Natural killer cell (primary cell): Measurements from ENCODE around the gene TMEM245. TPM values are rescaled to one million over a fixed set of nuclear protein-coding genes. Genes with fewer than 3 reads are reported as not detected.
A peak's percentile ranks its signal among the peaks of the same experiment; 100 is the strongest.

Experiments used
- ATAC-seq, 3 donors: fragments of 150-1000 bp in 2 of 3; fragments of 200-7000 bp in 1 of 3; cut with Tn5 transposase; 1 replicate in 1 of 3; 2 replicates in 2 of 3; pipeline ENCODE4 v1.10.0; 2021; ENCODE audit warnings: mild to moderate bottlenecking in 2 of 3, moderate library complexity in 2 of 3
- DNase-seq, 2 donors: peaks; one replicate each; pipeline versions ENCODE4 v3.0.0 to v3.0.0-alpha.2; 2013 to 2021; ENCODE audit warnings: mixed read lengths in 1 of 2
- H3K27ac ChIP-seq: one replicate; pipeline ENCODE4 v1.5.1; 2013; ENCODE audit warnings: mild to moderate bottlenecking, low read length
- H3K27me3 ChIP-seq: one replicate; pipeline ENCODE4 v1.6.1; 2013; ENCODE audit warnings: low read length; ENCODE audit not compliant: control insufficient read depth, insufficient read depth
- H3K36me3 ChIP-seq: one replicate; pipeline ENCODE4 v1.6.1; 2013; ENCODE audit warnings: low read length; ENCODE audit not compliant: control insufficient read depth, insufficient read depth
- H3K4me1 ChIP-seq: one replicate; pipeline ENCODE4 v1.6.1; 2013; ENCODE audit warnings: low read length; ENCODE audit not compliant: control insufficient read depth, insufficient read depth
- H3K4me3 ChIP-seq: one replicate; pipeline ENCODE4 v1.5.1; 2013; ENCODE audit warnings: low read length
- H3K9me3 ChIP-seq: one replicate; pipeline ENCODE4 v1.6.1; 2013; ENCODE audit warnings: low read length; ENCODE audit not compliant: control insufficient read depth, insufficient read depth
- H3K27ac Mint-ChIP-seq, 2 donors: one replicate each; pipeline ENCODE4 v1.8.0; 2022; ENCODE audit warnings: mild to moderate bottlenecking in 2 of 2, mixed read lengths in 2 of 2, moderate library complexity in 1 of 2
- H3K27me3 Mint-ChIP-seq, 2 donors: one replicate each; pipeline ENCODE4 v1.8.0; 2022; ENCODE audit warnings: low read depth in 2 of 2, mixed read lengths in 2 of 2
- H3K36me3 Mint-ChIP-seq: one replicate; pipeline ENCODE4 v1.8.0; 2022; ENCODE audit warnings: mixed read lengths
- H3K4me1 Mint-ChIP-seq, 2 donors: one replicate each; pipeline ENCODE4 v1.8.0; 2022; ENCODE audit warnings: mixed read lengths in 2 of 2
- H3K4me3 Mint-ChIP-seq: one replicate; pipeline ENCODE4 v1.8.0; 2022; ENCODE audit warnings: mild to moderate bottlenecking, moderate library complexity, mixed read lengths
- H3K9me3 Mint-ChIP-seq, 2 donors: one replicate each; pipeline ENCODE4 v1.8.0; 2022; ENCODE audit warnings: mixed read lengths in 2 of 2
- CTCF ChIP-seq: fragments of 200-600 bp; IDR thresholded peaks from one replicate; pipeline ENCODE4 v1.8.0; 2022; ENCODE audit warnings: antibody characterized with exemption
- WGBS: methylation state at CpG from one replicate; pipeline ENCODE4 v1.1.7; 2013; ENCODE audit warnings: missing lambda C conversion rate; ENCODE audit not compliant: insufficient coverage; 5-methylcytosine and 5-hydroxymethylcytosine counted together
- intact Hi-C: fragments of 100-400 bp; cut with micrococcal nuclease; formaldehyde crosslinking; loops from one replicate; pipeline ENCODE4 v1.14.2; 2022
- total RNA-seq, 4 donors: library from RNA; stranded (reverse); fragments of 120-200 nt in 1 of 4; gene quantifications; one replicate each; pipeline versions ENCODE4 v1.2.3 to v1.2.4, GENCODE V29; 2013 to 2022

The TMEM245 gene
- total RNA-seq, 3 donors from 2014 or later (not counting 1 experiment from before 2014, with no cell fraction given): 14.5 to 22.5 (median 21.8) TPM

GRCh38 chr9:109100543-109101201, 19.1 kb downstream of the TMEM245 start:
- Histone ChIP-seq H3K9me3 (no peaks in the 10 kb centered on the region), H3K36me3 (peaks cover 10% of the 10 kb centered on the region), H3K4me3 (no peak overlapping the region), H3K27me3 (no peaks in the 10 kb centered on the region), H3K27ac (peak overlapping the region; percentile 20), H3K4me1 (peaks cover 3% of the 10 kb centered on the region)
- no peak for TF ChIP-seq CTCF
- Mint-ChIP-seq H3K36me3 (peaks cover 12% of the 10 kb centered on the region), H3K4me1 (peaks cover 48 to 56% of the 10 kb centered on the region in 2 donors), H3K27ac (peak overlapping the region; percentile 71 to 82), H3K4me3 (peak overlapping the region; percentile 14), H3K27me3 (no peaks in the 10 kb centered on the region), H3K9me3 (no peaks in the 10 kb centered on the region)
- intact Hi-C loops: no loop called here
- DNase-seq (no peak), ATAC-seq (no peak)
- 100% methylated on average over 2 of the region's 3 CpGs for WGBS

- Mint-ChIP-seq H3K27me3 (no peaks in the 10 kb centered on the region), H3K4me1 (peaks cover 65 to 66% of the 10 kb centered on the region in 2 donors), H3K27ac (no peak overlapping the region), H3K36me3 (peaks cover 8% of the 10 kb centered on the region), H3K4me3 (no peak overlapping the region), H3K9me3 (no peaks in the 10 kb centered on the region)
- Histone ChIP-seq H3K27ac (no peak overlapping the region), H3K4me1 (peaks cover 3% of the 10 kb centered on the region), H3K9me3 (no peaks in the 10 kb centered on the region), H3K36me3 (peaks cover 18% of the 10 kb centered on the region), H3K4me3 (no peak overlapping the region), H3K27me3 (no peaks in the 10 kb centered on the region)
- ATAC-seq (no peak), DNase-seq (no peak)
- 97% methylated on average over 2 of the region's 2 CpGs for WGBS
- intact Hi-C loops: no loop called here
- no peak for TF ChIP-seq CTCF
Observed at GRCh38 chr9:109098960-109099308, 20.8 kb downstream of the TMEM245 start.

GRCh38 chr9:109098171-109098959, 21.4 kb downstream of the TMEM245 start:
- Mint-ChIP-seq H3K27ac (no peak overlapping the region), H3K9me3 (no peaks in the 10 kb centered on the region), H3K36me3 (peaks cover 6% of the 10 kb centered on the region), H3K4me1 (peaks cover 62 to 67% of the 10 kb centered on the region in 2 donors), H3K27me3 (no peaks in the 10 kb centered on the region), H3K4me3 (no peak overlapping the region)
- 58% methylated on average over 3 of the region's 4 CpGs for WGBS
- Histone ChIP-seq H3K9me3 (no peaks in the 10 kb centered on the region), H3K36me3 (peaks cover 19% of the 10 kb centered on the region), H3K27ac (no peak overlapping the region), H3K4me3 (no peak overlapping the region), H3K4me1 (peaks cover 3% of the 10 kb centered on the region), H3K27me3 (no peaks in the 10 kb centered on the region)
- DNase-seq: no peak
- TF ChIP-seq CTCF: no peak
- intact Hi-C loops: no loop called here
- no peak for ATAC-seq
